Measurements from ENCODE around the gene ZNF521.

Gene ZNF521

GRCh38 chr18:25164211-25164847, 187.6 kb downstream of the ZNF521 start:
- DNase-seq = no peak

DNA sequence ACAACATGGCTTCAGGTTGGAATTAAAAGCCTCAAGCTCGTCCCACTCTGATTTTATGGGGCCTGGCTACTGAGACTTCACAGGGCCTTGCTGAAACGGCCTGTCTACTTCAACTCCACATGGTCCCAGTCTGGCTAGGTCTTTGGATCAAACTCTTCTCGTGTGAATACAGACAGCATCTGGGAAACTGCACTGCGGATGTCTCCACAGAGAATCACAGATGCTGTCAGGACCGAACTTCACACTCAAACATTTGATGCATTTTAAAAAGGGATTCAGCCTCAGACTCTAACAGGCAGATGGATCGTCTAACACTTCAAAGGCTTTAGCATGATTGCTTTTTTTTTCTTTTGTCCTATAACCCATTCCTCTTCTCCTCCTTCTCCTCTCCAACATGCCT, 198.5 kb downstream of the ZNF521 start:
- DNase-seq = no peak

GRCh38 chr18:25147877-25148488, 204.0 kb downstream of the ZNF521 start:
- no peak for DNase-seq

GRCh38 chr18:25146512-25146910, 205.5 kb downstream of the ZNF521 start:
- no peak for DNase-seq

DNA sequence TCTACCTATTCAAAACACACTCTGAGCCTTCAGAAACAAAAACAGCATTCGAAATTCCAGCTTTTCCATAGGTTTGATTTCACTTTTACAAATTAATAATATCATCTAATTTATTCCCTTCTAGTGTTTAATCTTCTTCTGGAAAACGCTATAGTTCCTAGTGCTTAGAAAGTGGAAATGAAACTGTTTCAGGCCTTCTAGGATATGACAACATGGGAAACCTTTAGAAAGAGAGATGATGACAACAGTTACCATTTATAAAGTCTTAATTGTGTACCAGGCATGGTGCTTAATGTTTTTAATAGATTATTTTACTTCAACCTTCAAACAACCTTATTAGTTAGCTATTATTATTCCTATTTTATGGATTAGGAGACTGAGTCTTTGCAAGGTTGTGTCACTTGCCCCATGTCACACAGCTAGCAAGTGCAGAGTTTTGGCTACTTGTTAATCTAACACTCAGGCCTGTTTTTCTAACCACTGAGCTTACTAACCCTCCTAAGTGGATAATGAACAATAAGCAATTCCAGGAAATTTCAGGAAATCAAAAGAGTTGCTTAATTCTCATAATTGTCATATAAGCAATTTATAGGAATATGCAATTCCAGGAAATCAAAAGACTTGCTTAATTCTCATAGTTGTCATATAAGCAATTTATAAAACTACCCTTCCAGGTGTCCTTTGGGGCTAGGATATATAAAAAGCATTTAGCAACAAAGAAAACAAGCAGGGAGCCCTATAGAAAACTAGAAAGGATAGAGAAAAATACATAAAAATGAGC, 206.0 kb downstream of the ZNF521 start:
- no peak for DNase-seq

GRCh38 chr18:25144820-25145219, 207.1 kb downstream of the ZNF521 start:
- DNase-seq = no peak

- no peak for DNase-seq
These were observed 210.1 kb downstream of the ZNF521 start for GRCh38 chr18:25141886-25142285.

- no peak for DNase-seq
These were observed 210.6 kb downstream of the ZNF521 start for GRCh38 chr18:25141399-25141798.

- no peak for DNase-seq
These were observed 211.0 kb downstream of the ZNF521 start for GRCh38 chr18:25140962-25141308.

GRCh38 chr18:25140124-25140961, 211.6 kb downstream of the ZNF521 start:
- DNase-seq = no peak

- DNase-seq = no peak
These were observed 214.8 kb downstream of the ZNF521 start for GRCh38 chr18:25137197-25137472.

GRCh38 chr18:25136416-25137196, 215.4 kb downstream of the ZNF521 start:
- DNase-seq = no peak

DNA sequence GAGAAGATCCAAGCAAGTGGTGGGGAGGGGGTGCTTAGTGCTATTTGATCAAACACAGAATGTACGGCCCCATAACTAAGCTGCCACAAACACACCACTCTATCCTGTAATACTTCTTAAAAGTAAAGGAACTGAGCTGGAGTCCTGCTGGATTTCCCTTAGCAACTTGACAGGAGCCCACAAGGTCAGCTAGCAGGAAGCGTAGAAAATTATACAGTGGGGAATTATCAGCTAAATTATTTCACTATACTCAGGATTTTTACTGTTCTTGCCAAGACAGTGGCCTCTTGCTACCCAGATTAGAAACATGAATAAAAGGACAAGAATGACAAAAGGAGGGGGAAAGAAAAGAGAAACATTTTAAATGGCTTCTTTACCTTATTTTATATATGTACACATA, 217.1 kb downstream of the ZNF521 start:
- no peak for DNase-seq

GRCh38 chr18:25133879-25134278, 218.1 kb downstream of the ZNF521 start:
- no peak for DNase-seq

GRCh38 chr18:25132786-25133496, 219.0 kb downstream of the ZNF521 start:
- DNase-seq = no peak

DNA sequence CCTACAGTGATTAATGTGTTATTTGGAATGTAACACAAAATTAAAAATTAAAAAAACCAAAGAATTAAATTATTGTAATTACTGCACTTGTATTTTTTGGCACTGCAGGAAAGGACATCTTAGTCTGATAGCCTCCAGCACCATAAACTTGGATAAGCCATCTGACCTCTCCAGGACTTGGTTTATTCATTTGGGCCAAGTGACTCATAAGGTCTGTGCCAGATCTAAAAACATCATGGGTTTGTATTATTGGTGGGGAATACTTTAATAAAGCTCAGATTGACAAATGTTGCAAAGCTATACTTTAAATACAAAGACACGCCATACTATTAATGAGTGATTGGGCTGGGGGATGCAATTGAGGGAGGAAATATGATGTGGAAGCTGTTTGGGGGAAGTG, 225.2 kb downstream of the ZNF521 start:
- no peak for DNase-seq

GRCh38 chr18:25125680-25126079, 226.3 kb downstream of the ZNF521 start:
- no peak for DNase-seq

DNA sequence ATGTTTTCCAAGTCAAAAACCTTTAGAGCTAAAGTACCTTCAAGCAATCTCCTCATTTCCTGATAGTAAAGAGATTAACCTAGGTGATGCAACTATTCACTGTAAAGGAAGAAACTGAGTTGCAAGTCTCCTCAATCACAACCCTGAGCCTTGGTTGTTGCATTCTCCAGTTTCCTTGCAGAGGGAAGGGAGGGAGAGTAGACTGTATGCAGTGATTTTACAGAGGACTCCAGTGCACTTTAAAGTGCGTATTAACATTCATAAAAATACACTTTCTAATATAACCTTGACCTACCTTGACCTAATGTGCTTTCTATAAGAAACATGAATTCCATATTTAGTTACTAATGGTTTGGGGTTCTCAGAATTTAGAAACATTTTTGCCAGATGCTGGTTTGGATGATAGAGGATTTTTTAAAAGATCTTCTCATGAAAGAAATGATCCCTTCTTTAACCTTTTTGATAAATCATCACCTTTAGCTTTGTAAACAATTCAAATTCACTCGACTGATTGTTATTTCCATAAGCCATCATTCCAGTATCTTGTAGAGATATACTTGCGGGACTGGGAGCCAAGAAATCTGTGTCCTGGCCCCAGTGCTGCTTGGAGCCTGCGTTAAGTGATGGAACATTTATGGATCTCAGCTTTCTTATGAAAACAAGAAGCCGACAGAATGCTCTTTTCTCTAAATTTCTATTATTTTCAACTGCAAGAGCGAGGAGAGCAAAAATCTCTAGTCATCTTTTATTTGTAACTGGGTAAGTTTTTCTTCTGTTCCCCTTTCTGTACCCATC, 228.3 kb downstream of the ZNF521 start:
- DNase-seq = no peak

- no peak for DNase-seq
These were observed 230.5 kb downstream of the ZNF521 start for GRCh38 chr18:25121442-25121841.

DNA sequence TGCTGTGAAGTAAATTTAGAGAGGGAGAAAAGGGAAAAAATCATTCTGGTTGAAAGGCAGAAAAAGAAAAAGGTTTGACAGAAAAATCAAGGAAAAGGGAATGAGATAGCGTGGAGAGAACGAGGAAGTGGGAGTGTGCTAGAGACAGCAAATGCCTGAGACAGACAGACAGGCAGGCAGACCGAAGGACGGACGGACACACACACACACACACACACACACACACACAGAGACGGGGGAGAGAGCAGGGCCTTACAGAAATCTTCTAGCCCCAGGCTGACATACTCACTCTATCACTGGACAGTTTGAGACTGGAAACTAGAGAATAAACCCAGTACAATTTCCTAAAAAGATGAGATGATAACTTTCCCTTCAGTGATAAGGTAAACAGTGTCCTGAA, 238.4 kb downstream of the ZNF521 start:
- no peak for DNase-seq

GRCh38 chr18:25112821-25113434, 239.0 kb downstream of the ZNF521 start:
- no peak for DNase-seq

Data from NCI-H226 (cell line).